ENCODE data around the gene RFPL3.

RFPL3 gene

GRCh38 chr22:32364210-32364609 is 6.5 kb downstream of the RFPL3 start:
- no peak for DNase-seq (ENCODE audit: extremely low read depth, low read depth)
- H3K4me3 ChIP-seq (replicated peaks; ENCODE audit: low read depth, low read length) = no peak overlapping the region
- no peak for TF ChIP-seq CTCF (IDR thresholded peaks at IDR 0.05; ENCODE audit: low read depth, low read length, missing control alignments)

- TF ChIP-seq CTCF (IDR thresholded peaks at IDR 0.05; ENCODE audit: low read depth, low read length, missing control alignments) = no peak
- no peak for DNase-seq (ENCODE audit: extremely low read depth, low read depth)
- no peak overlapping the region for H3K4me3 ChIP-seq (replicated peaks; ENCODE audit: low read depth, low read length)
Measured at GRCh38 chr22:32375678-32376450, 18.2 kb downstream of the RFPL3 start.

DNA sequence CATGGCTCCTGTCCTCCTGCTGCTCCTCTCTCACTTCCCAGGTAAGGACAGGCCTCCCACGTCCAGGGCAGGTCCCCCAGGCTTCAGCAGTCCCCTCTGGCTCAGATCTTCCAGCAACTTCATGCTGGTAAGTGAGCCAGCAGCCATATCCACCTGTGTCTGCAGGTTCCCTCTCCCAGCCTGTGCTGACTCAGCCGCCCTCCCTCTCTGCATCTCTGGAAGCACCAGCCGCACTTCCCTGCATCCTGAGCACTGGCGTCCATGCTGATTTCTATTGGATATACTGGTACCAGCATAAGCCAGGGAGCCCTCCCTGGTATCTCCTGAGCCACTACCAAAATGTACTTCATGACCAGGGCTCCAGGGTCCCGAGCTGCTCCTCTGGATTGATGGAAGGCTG is 19.0 kb downstream of the RFPL3 start:
- TF ChIP-seq CTCF (IDR thresholded peaks at IDR 0.05; ENCODE audit: low read depth, low read length, missing control alignments) = no peak
- no peak for DNase-seq (ENCODE audit: extremely low read depth, low read depth)
- H3K4me3 ChIP-seq (replicated peaks; ENCODE audit: low read depth, low read length) = no peak overlapping the region

- no peak for DNase-seq (ENCODE audit: extremely low read depth, low read depth)
- peak; percentile 79 for TF ChIP-seq CTCF (IDR thresholded peaks at IDR 0.05; ENCODE audit: low read depth, low read length, missing control alignments)
- H3K4me3 ChIP-seq (replicated peaks; ENCODE audit: low read depth, low read length) = no peak overlapping the region
Measured at GRCh38 chr22:32378707-32379272, 21.1 kb downstream of the RFPL3 start.

DNA sequence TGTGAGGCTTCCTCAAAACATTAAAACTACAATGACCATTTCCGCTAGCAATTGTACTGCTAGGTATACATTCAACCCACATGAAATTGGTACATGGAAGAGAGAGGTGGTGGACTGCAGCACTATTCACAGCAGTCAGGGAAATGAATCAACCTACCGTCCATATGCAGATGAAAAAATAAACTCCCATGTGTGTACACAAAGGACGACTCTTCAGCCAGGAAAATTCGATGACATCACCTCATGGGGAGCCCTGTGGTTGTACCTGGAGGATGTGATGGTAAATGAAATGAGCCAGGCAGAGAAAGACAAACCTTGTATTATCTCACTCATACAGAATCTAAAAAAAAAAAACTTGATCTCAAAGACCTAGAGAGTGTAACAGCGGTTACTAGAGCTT is 23.3 kb downstream of the RFPL3 start:
- TF ChIP-seq CTCF (IDR thresholded peaks at IDR 0.05; ENCODE audit: low read depth, low read length, missing control alignments) = no peak
- no peak for DNase-seq (ENCODE audit: extremely low read depth, low read depth)
- no peak overlapping the region for H3K4me3 ChIP-seq (replicated peaks; ENCODE audit: low read depth, low read length)

GRCh38 chr22:32385681-32386080 is 28.0 kb downstream of the RFPL3 start:
- no peak overlapping the region for H3K4me3 ChIP-seq (replicated peaks; ENCODE audit: low read depth, low read length)
- TF ChIP-seq CTCF (IDR thresholded peaks at IDR 0.05; ENCODE audit: low read depth, low read length, missing control alignments) = no peak
- DNase-seq (ENCODE audit: extremely low read depth, low read depth) = no peak

Data from HFF-Myc (cell line).